RWPE1 (cell line): Measurements from ENCODE around the gene SMIM5.

Experiments
- CTCF ChIA-PET: fragments of 350-600 bp; sonication (Branson Sonifier 250); formaldehyde crosslinking; extraction: SDS; loops from one replicate; lab custom pipeline; 2021; lab: Yijun Ruan, JAX
- POLR2A ChIA-PET: fragments of 400-600 bp; formaldehyde crosslinking; extraction: SDS; loops from one replicate; lab custom pipeline; 2020; ENCODE audit warnings: antibody characterized with exemption; ENCODE audit not compliant: low non-redundant PET; lab: Yijun Ruan, JAX
- DNase-seq: peaks from one replicate; pipeline ENCODE4 v3.0.0; 2012; ENCODE audit warnings: low spot score
- H3K27ac ChIP-seq: fragments of 450-650 bp; 2 replicates; pipeline ENCODE4 v1.5.1; 2017
- TF ChIP-seq, protein P1 (sequence below): fragments of 450-650 bp; conservative IDR thresholded peaks from 2 replicates; pipeline ENCODE4 v1.5.1; 2017; ENCODE audit warnings: low read depth, mild to moderate bottlenecking

Gene SMIM5

GRCh38 chr17:75668489-75668888, 35.3 kb downstream of the SMIM5 start:
- no peak for DNase-seq
- ChIA-PET POLR2A (interaction anchor here (0.6 kb wide), 1 partner anchor 158 kb away, joined by 3 read pairs; no protein-coding TSS in a partner anchor), CTCF (interaction anchor here (1.5 kb wide), 1 partner anchor 79 kb away, joined by 9 read pairs; no protein-coding TSS in a partner anchor)
- TF ChIP-seq, protein P1, sequence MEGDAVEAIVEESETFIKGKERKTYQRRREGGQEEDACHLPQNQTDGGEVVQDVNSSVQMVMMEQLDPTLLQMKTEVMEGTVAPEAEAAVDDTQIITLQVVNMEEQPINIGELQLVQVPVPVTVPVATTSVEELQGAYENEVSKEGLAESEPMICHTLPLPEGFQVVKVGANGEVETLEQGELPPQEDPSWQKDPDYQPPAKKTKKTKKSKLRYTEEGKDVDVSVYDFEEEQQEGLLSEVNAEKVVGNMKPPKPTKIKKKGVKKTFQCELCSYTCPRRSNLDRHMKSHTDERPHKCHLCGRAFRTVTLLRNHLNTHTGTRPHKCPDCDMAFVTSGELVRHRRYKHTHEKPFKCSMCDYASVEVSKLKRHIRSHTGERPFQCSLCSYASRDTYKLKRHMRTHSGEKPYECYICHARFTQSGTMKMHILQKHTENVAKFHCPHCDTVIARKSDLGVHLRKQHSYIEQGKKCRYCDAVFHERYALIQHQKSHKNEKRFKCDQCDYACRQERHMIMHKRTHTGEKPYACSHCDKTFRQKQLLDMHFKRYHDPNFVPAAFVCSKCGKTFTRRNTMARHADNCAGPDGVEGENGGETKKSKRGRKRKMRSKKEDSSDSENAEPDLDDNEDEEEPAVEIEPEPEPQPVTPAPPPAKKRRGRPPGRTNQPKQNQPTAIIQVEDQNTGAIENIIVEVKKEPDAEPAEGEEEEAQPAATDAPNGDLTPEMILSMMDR: no peak
- H3K27ac ChIP-seq: no peak overlapping the region

- POLR2A ChIA-PET: no interaction called here
- H3K27ac ChIP-seq: no peak overlapping the region
- TF ChIP-seq, protein P1: no peak
- CTCF ChIA-PET: interaction anchor here (1.2 kb wide), 1 partner anchor 77 kb away, joined by 6 read pairs; no protein-coding TSS in a partner anchor
- no peak for DNase-seq
These were observed 37.6 kb downstream of the SMIM5 start for GRCh38 chr17:75670868-75671267.

DNA sequence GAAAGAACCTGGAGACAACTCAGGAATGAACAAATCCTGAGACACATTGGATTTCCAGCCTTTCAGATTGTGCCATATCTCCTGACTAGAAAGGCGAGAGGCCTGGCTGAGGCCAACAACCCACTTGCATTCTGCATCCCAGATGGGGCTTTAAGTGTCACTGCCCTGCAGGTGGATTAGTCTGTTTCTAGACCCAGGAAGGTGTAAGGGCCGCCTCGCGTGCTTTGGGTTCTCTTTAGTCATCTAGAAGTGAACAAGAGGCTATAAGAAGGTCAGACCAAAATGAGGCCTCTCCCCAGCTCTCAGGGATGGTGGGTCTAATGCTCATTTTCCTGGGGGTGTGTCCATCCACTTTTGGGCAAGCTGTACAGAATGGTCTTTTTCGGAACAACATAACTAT, 38.8 kb downstream of the SMIM5 start:
- no peak overlapping the region for H3K27ac ChIP-seq
- DNase-seq: no peak
- ChIA-PET CTCF (interaction anchor here (0.6 kb wide), 2 partner anchors 17 to 388 kb away, joined by 3 to 8 read pairs; no protein-coding TSS in a partner anchor), POLR2A (no interaction called here)
- TF ChIP-seq, protein P1: no peak

- POLR2A ChIA-PET: no interaction called here
These were observed 40.3 kb downstream of the SMIM5 start for GRCh38 chr17:75673487-75673886.

GRCh38 chr17:75676461-75676860, 43.2 kb downstream of the SMIM5 start:
- CTCF ChIA-PET: interaction anchor here (0.6 kb wide), 1 partner anchor 12 kb away, joined by 3 read pairs; no protein-coding TSS in a partner anchor
- TF ChIP-seq, protein P1: no peak
- POLR2A ChIA-PET: interaction anchor here (0.7 to 1.1 kb wide), 2 partner anchors 10 to 61 kb away, joined by 7 to 10 read pairs; partner anchors contain the start of gene RECQL5

More at GRCh38 chr17:75673487-75673886, 40.3 kb downstream of the SMIM5 start:
- H3K27ac ChIP-seq: peak overlapping the region; percentile 47
- no peak for DNase-seq
- CTCF ChIA-PET: interaction anchor here (0.6 to 2.1 kb wide), 4 partner anchors 36 to 145 kb away, joined by 3 to 10 read pairs (median 4); no protein-coding TSS in a partner anchor
- TF ChIP-seq, protein P1: no peak

DNA sequence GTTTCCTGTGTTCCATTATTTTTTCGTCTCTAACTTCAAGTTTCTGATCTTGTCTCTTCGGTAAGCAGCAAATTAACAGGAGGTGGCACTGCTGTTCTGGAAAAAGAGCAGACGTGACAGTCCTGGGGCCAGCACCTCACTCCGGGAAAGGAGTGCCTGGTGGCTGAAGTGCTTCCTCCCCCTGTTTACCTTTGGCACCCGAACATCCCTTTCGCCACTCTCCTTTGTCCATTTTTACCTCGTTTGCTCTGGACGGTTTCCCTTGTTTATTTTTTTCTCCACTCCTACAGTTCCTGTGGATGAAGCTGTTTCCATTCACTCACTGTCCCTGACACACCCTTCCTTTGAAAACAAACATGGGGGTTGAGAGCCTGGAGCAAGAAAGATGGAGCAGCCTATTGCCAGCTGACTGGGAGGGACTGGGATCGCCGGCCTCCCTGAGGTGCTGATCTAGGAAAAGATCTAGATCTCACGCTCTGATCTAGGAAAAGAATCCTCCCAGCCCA, 46.5 kb downstream of the SMIM5 start:
- ChIA-PET CTCF (interaction anchor here (0.6 to 4.0 kb wide), 15 partner anchors 10 to 217 kb away, joined by 3 to 18 read pairs (median 5); partner anchors contain the start of genes ITGB4 and SMIM5), POLR2A (interaction anchor here (0.6 to 0.8 kb wide), 2 partner anchors 33 to 43 kb away, joined by 3 to 4 read pairs; no protein-coding TSS in a partner anchor)
- TF ChIP-seq, protein P1: no peak; the same call in 1 of the 2 replicates
- H3K27ac ChIP-seq: peak overlapping the region; percentile 100
- peak; percentile 49 for DNase-seq

More at GRCh38 chr17:75676461-75676860, 43.2 kb downstream of the SMIM5 start:
- no peak for DNase-seq
- no peak overlapping the region for H3K27ac ChIP-seq
